Measurements from ENCODE around the gene SEMA6A. TPM values are rescaled to one million over a fixed set of nuclear protein-coding genes. Genes with fewer than 3 reads are reported as not detected.

SEMA6A gene
- total and polyA plus RNA-seq, 2 experiments from 2014 or later: 233 to 400 TPM

DNA sequence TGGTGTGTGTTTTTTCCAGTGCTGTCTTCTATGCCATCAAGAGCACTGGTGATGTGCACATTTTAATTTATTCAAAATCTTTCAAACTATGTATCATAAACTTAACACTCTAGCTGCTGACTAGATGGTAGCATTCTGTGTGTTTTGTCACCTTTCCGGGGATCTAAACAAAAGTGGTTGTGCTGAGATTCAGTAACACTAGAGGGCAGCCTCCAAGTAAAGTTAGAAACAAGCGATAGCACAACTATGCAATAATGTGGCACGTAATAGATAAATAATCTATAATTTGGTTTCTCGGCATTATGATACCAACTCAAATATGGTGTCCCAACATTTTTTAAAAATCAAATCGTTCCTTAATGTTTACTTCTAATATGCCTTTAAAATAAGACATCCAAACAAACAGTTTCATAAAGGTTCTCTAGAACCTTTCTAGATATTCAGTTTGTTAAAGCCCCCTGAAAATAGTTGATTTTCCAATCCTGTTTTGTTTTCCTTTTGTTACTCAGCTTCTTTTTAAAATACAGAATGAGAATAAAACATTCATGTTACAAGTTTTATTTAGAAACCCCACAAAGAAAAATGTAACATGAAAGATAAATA, 16.9 kb downstream of the SEMA6A start:
- Histone ChIP-seq H3K4me2 (peak overlapping the region; percentile 61; the same call in 1 of the 2 replicates), H3K36me3 (ENCODE audit: insufficient read depth) (no peaks in the 10 kb centered on the region; the same call in 1 of the 2 replicates), H3F3A (replicated peaks; ENCODE audit: low read depth) (peaks cover 3% of the 10 kb centered on the region; the same call in 1 of the 2 replicates), H4K20me1 (replicated peaks; ENCODE audit: insufficient read depth) (peaks cover 72% of the 10 kb centered on the region), H3K27ac (ENCODE audit: low read depth) (no peak overlapping the region), H3K27me3 (ENCODE audit: insufficient read depth) (no peaks in the 10 kb centered on the region), H3K9me2 (ENCODE audit: insufficient read depth) (no peaks in the 10 kb centered on the region), H2AFZ (no peak overlapping the region), H3K4me3 (no peak overlapping the region; the same call in 1 of the 2 replicates), H3K4me1 (ENCODE audit: insufficient read depth) (peaks cover 92% of the 10 kb centered on the region), H3K79me2 (replicated peaks; ENCODE audit: insufficient read depth) (peaks cover 99% of the 10 kb centered on the region)
- H3K9me3 Mint-ChIP-seq: no peaks in the 10 kb centered on the region
- H3K27me3 Mint-ChIP-seq (ENCODE audit: insufficient read depth, low read depth, poor library complexity): peaks cover 7% of the 10 kb centered on the region
- peaks cover 82% of the 10 kb centered on the region for H3K4me1 Mint-ChIP-seq
- H3K4me3 Mint-ChIP-seq: no peak overlapping the region
- DNase-seq (ENCODE audit: low spot score) (peak; percentile 65), ATAC-seq (no peak)
- TF ChIP-seq, protein P1, sequence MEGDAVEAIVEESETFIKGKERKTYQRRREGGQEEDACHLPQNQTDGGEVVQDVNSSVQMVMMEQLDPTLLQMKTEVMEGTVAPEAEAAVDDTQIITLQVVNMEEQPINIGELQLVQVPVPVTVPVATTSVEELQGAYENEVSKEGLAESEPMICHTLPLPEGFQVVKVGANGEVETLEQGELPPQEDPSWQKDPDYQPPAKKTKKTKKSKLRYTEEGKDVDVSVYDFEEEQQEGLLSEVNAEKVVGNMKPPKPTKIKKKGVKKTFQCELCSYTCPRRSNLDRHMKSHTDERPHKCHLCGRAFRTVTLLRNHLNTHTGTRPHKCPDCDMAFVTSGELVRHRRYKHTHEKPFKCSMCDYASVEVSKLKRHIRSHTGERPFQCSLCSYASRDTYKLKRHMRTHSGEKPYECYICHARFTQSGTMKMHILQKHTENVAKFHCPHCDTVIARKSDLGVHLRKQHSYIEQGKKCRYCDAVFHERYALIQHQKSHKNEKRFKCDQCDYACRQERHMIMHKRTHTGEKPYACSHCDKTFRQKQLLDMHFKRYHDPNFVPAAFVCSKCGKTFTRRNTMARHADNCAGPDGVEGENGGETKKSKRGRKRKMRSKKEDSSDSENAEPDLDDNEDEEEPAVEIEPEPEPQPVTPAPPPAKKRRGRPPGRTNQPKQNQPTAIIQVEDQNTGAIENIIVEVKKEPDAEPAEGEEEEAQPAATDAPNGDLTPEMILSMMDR (conservative IDR thresholded peaks at IDR 0.05; ENCODE audit: low read depth in 2 of 2): peak; percentile 66 to 79
- TF ChIP-seq, protein P2, sequence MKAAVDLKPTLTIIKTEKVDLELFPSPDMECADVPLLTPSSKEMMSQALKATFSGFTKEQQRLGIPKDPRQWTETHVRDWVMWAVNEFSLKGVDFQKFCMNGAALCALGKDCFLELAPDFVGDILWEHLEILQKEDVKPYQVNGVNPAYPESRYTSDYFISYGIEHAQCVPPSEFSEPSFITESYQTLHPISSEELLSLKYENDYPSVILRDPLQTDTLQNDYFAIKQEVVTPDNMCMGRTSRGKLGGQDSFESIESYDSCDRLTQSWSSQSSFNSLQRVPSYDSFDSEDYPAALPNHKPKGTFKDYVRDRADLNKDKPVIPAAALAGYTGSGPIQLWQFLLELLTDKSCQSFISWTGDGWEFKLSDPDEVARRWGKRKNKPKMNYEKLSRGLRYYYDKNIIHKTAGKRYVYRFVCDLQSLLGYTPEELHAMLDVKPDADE (IDR thresholded peaks at IDR 0.05): no peak
- no peak overlapping the region for H3K27ac Mint-ChIP-seq
- no peaks in the 10 kb centered on the region; the same call in 2 of the 3 replicates for H3K36me3 Mint-ChIP-seq (ENCODE audit: low read depth)

DNA sequence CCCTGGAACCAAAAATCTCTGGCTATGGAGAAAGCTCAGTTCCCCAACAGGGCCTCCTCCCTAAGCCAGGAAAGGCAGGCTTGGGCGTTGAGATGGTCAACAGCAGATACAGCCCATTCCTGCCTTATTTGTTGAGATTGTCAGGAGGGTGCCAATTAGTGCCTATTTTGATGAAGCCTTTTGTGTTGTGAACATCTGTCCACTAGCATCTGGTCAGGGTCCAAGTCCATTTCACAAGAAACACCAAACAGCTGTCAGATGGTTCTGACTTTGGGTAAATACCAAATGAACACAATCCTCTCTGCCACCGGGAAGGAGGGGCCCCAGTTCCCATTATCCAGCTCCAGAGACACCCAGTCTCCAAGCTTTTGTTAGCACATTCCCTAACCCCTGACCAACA, 19.9 kb downstream of the SEMA6A start:
- no peak for DNase-seq (ENCODE audit: low spot score)
- no peak overlapping the region for H3K4me3 Mint-ChIP-seq
- H3K27ac ChIP-seq (ENCODE audit: low read depth): no peak overlapping the region
- TF ChIP-seq ZNF331 (CRISPR knock-in tag; IDR thresholded peaks at IDR 0.05; ENCODE audit: low read depth): no peak
- TF ChIP-seq NANOG (IDR thresholded peaks at IDR 0.05; ENCODE audit: borderline replicate concordance): no peak
- TF ChIP-seq EZH2phosphoT487 (IDR thresholded peaks at IDR 0.05; ENCODE audit: unreplicated experiment): no peak
- no peak for TF ChIP-seq ZNF114 (CRISPR knock-in tag; IDR thresholded peaks at IDR 0.05)
- no peak for TF ChIP-seq CREB1 (CRISPR knock-in tag; IDR thresholded peaks at IDR 0.05; ENCODE audit: low read depth)
- TF ChIP-seq EZH2 (IDR thresholded peaks at IDR 0.05; ENCODE audit: low read depth, unreplicated experiment): no peak
- TF ChIP-seq, protein P1 (conservative IDR thresholded peaks at IDR 0.05; ENCODE audit: low read depth in 2 of 2): no peak
- TF ChIP-seq POLR2AphosphoS5 (IDR thresholded peaks at IDR 0.05; ENCODE audit: low read depth): no peak

More for the DNA sequence above, 19.9 kb downstream of the SEMA6A start:
- Mint-ChIP-seq H3K27me3 (ENCODE audit: insufficient read depth, low read depth, poor library complexity) (peaks cover 6% of the 10 kb centered on the region), H3K27ac (peak overlapping the region; percentile 39; the same call in 1 of the 2 replicates), H3K4me1 (peaks cover 84% of the 10 kb centered on the region), H3K9me3 (no peaks in the 10 kb centered on the region), H3K36me3 (ENCODE audit: low read depth) (peaks cover 3% of the 10 kb centered on the region; the same call in 1 of the 3 replicates)
- Histone ChIP-seq H3K4me3 (no peak overlapping the region), H3K27me3 (ENCODE audit: insufficient read depth) (no peaks in the 10 kb centered on the region), H2AFZ (no peak overlapping the region), H3K4me2 (peak overlapping the region; percentile 28), H3F3A (replicated peaks; ENCODE audit: low read depth) (peaks cover 3% of the 10 kb centered on the region; the same call in 1 of the 2 replicates), H3K79me2 (replicated peaks; ENCODE audit: insufficient read depth) (peaks cover 99% of the 10 kb centered on the region), H3K4me1 (ENCODE audit: insufficient read depth) (peaks cover 90% of the 10 kb centered on the region), H3K36me3 (ENCODE audit: insufficient read depth) (no peaks in the 10 kb centered on the region; the same call in 1 of the 2 replicates), H3K9me2 (ENCODE audit: insufficient read depth) (no peaks in the 10 kb centered on the region), H4K20me1 (replicated peaks; ENCODE audit: insufficient read depth) (peaks cover 82% of the 10 kb centered on the region)
- ATAC-seq: no peak; the same call in 2 of the 3 replicates

Data from GM23338 (cell line).